Vagina (tissue), 2 donors: ENCODE data around the gene HORMAD2. TPM values are rescaled to one million over a fixed set of nuclear protein-coding genes. Genes with fewer than 3 reads are reported as not detected.

Experiments
- DNase-seq, 2 donors: peaks; one replicate each; pipeline ENCODE4 v3.0.0-alpha.2; 2017; ENCODE audit errors: extremely low spot score in 2 of 2
- H3K27ac ChIP-seq: fragments of 200-600 bp; sonication (generic); one replicate; pipeline ENCODE4 v1.5.1; 2019
- H3K27me3 ChIP-seq: fragments of 200-600 bp; sonication (generic); one replicate; pipeline ENCODE4 v1.5.1; 2019
- H3K36me3 ChIP-seq, 2 donors: fragments of 200-600 bp; sonication (generic); one replicate each; pipeline ENCODE4 v1.5.1; 2017 to 2019
- H3K4me1 ChIP-seq: fragments of 200-600 bp; sonication (generic); one replicate; pipeline ENCODE4 v1.5.1; 2019
- H3K4me3 ChIP-seq, 2 donors: fragments of 200-600 bp; sonication (generic); 1 replicate in 1 of 2; 2 replicates in 1 of 2; pipeline ENCODE4 v1.5.1; 2016 to 2019
- H3K9me3 ChIP-seq: fragments of 200-600 bp; sonication (generic); one replicate; pipeline ENCODE4 v1.5.1; 2019
- CTCF ChIP-seq, 3 experiments: fragments of 450-650 bp in 2 of 3; fragments of 200-600 bp in 1 of 3; sonication (generic) in 1 of 3; IDR thresholded peaks; one replicate each; pipeline ENCODE4 v1.5.1; 2017 to 2019; ENCODE audit warnings: antibody characterized with exemption in 3 of 3, mild to moderate bottlenecking in 2 of 3, moderate library complexity in 2 of 3
- POLR2A ChIP-seq, 2 donors: fragments of 450-650 bp; IDR thresholded peaks; one replicate each; pipeline ENCODE4 v1.6.1; 2017; ENCODE audit warnings: antibody characterized with exemption in 2 of 2, mild to moderate bottlenecking in 2 of 2, moderate library complexity in 2 of 2
- POLR2AphosphoS5 ChIP-seq, 2 donors: sonication (generic); formaldehyde crosslinking; IDR thresholded peaks; one replicate each; pipeline ENCODE4 v1.9.0; 2017; ENCODE audit warnings: antibody characterized with exemption in 2 of 2, mild to moderate bottlenecking in 2 of 2, low read depth in 1 of 2; ENCODE audit not compliant: insufficient read depth in 1 of 2
- intact Hi-C: fragments of 100-400 bp; cut with DNase I; formaldehyde crosslinking; loops from one replicate; pipeline ENCODE4 v1.15.1; 2023
- total RNA-seq: library from RNA; depleted of rRNA; stranded (reverse); fragments of >200 nt; gene quantifications from one replicate; pipeline ENCODE4 v1.2.3, GENCODE V29; 2016

Gene HORMAD2
- total RNA-seq, 1 donor from 2014 or later, result not detected

- Histone ChIP-seq H3K27me3 (no peaks in the 10 kb centered on the region), H3K4me1 (no peaks in the 10 kb centered on the region), H3K9me3 (no peaks in the 10 kb centered on the region), H3K4me3 (no peak overlapping the region), H3K36me3 (no peaks in the 10 kb centered on the region), H3K27ac (no peak overlapping the region)
- intact Hi-C loops, result loop anchor here (5.0 kb wide), 1 partner anchor 733 kb away; the partner anchor contains the start of gene RFPL1
- DNase-seq, result no peak
- TF ChIP-seq POLR2AphosphoS5 (IDR thresholded peaks at IDR 0.05; ENCODE audit: insufficient read depth in 1 of 2, low read depth in 1 of 2) (no peak), CTCF (IDR thresholded peaks at IDR 0.05) (no peak), POLR2A (IDR thresholded peaks at IDR 0.05) (no peak)
These were observed 89.9 kb downstream of the HORMAD2 start for GRCh38 chr22:30170129-30170528.

- Histone ChIP-seq H3K27ac (no peak overlapping the region), H3K9me3 (no peaks in the 10 kb centered on the region), H3K27me3 (no peaks in the 10 kb centered on the region), H3K36me3 (no peaks in the 10 kb centered on the region), H3K4me1 (no peaks in the 10 kb centered on the region), H3K4me3 (no peak overlapping the region)
- no peak for TF ChIP-seq POLR2A (IDR thresholded peaks at IDR 0.05)
- TF ChIP-seq CTCF (IDR thresholded peaks at IDR 0.05), result no peak
- no peak for TF ChIP-seq POLR2AphosphoS5 (IDR thresholded peaks at IDR 0.05; ENCODE audit: insufficient read depth in 1 of 2, low read depth in 1 of 2)
- DNase-seq, result no peak
- intact Hi-C loops, result loop anchor here (5.0 kb wide), 1 partner anchor 734 kb away; the partner anchor contains the start of gene RFPL1
These were observed 90.7 kb downstream of the HORMAD2 start for GRCh38 chr22:30171008-30171407.

- no peak overlapping the region for H3K27ac ChIP-seq
- intact Hi-C loops, result no loop called here
These were observed 95.5 kb downstream of the HORMAD2 start for GRCh38 chr22:30175690-30176288.

GRCh38 chr22:30176431-30176830 is 96.2 kb downstream of the HORMAD2 start:
- Histone ChIP-seq H3K9me3 (no peaks in the 10 kb centered on the region), H3K27me3 (no peaks in the 10 kb centered on the region), H3K36me3 (no peaks in the 10 kb centered on the region), H3K4me1 (no peaks in the 10 kb centered on the region), H3K27ac (no peak overlapping the region), H3K4me3 (no peak overlapping the region)
- no peak for DNase-seq
- intact Hi-C loops, result no loop called here
- TF ChIP-seq POLR2A (IDR thresholded peaks at IDR 0.05), result no peak
- TF ChIP-seq POLR2AphosphoS5 (IDR thresholded peaks at IDR 0.05; ENCODE audit: insufficient read depth in 1 of 2, low read depth in 1 of 2), result peak in 1 of 2 donors; percentile 9

More at GRCh38 chr22:30175690-30176288, 95.5 kb downstream of the HORMAD2 start:
- no peak overlapping the region for H3K4me3 ChIP-seq
- no peaks in the 10 kb centered on the region for H3K36me3 ChIP-seq
- TF ChIP-seq CTCF (IDR thresholded peaks at IDR 0.05) (no peak), POLR2AphosphoS5 (IDR thresholded peaks at IDR 0.05; ENCODE audit: insufficient read depth in 1 of 2, low read depth in 1 of 2) (no peak), POLR2A (IDR thresholded peaks at IDR 0.05) (no peak)
- H3K9me3 ChIP-seq, result no peaks in the 10 kb centered on the region
- no peaks in the 10 kb centered on the region for H3K27me3 ChIP-seq
- H3K4me1 ChIP-seq, result no peaks in the 10 kb centered on the region
- DNase-seq, result no peak

GRCh38 chr22:30178181-30179126 is 98.2 kb downstream of the HORMAD2 start:
- Histone ChIP-seq H3K4me3 (no peak overlapping the region), H3K9me3 (no peaks in the 10 kb centered on the region), H3K36me3 (no peaks in the 10 kb centered on the region), H3K4me1 (no peaks in the 10 kb centered on the region), H3K27ac (no peak overlapping the region), H3K27me3 (no peaks in the 10 kb centered on the region)
- DNase-seq, result no peak
- intact Hi-C loops, result no loop called here
- TF ChIP-seq POLR2AphosphoS5 (IDR thresholded peaks at IDR 0.05; ENCODE audit: insufficient read depth in 1 of 2, low read depth in 1 of 2), result no peak
- no peak for TF ChIP-seq CTCF (IDR thresholded peaks at IDR 0.05)
- no peak for TF ChIP-seq POLR2A (IDR thresholded peaks at IDR 0.05)
